Measurements from ENCODE around the gene NFIX.

DNA sequence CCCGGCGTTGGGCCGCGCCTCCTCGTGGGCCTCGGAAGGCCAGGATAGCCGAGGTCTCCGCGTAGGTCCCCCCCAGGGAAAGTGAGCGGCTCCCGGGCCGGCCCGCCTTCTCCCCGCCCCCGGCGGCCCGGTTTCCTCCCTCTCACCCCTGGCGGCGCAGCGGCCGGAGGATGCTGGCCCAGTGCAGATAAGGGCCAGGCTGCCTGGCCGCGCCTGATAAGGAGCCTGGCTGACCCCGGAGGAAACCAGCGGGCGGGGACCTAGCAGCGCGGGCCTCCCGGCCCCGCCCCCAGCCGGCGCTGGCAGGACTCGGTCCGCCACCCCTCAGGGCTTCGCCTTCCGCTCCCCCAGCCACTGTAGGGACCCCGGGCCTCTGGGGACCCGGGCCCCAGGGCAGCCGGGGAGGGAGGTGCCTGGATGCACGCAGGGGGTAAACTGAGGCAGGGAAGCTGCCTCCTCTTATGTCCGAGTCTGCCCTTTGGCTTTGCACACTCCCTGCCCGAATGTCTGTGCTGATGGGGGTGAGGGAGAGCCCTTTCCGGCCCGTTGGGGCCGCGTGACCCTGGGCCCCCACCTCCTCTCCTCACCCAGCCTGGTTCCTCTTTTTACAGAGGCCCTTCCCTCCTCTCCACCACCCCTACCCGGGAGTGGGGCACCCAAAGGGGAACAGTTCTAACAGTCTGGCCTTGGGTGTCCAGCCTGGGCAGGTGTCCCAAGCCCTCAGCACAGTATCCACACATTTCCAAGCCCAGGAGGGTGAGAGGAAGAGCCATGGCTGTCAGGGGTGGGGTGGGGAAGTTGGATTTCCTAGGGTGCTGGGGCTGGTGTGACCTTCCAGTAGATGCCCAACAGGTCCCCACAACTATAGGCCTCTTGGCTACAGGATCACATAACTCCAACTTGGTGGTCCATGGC, 107.6 kb downstream of the NFIX start, which contains the start of gene LYL1:
- TF ChIP-seq, protein P1, sequence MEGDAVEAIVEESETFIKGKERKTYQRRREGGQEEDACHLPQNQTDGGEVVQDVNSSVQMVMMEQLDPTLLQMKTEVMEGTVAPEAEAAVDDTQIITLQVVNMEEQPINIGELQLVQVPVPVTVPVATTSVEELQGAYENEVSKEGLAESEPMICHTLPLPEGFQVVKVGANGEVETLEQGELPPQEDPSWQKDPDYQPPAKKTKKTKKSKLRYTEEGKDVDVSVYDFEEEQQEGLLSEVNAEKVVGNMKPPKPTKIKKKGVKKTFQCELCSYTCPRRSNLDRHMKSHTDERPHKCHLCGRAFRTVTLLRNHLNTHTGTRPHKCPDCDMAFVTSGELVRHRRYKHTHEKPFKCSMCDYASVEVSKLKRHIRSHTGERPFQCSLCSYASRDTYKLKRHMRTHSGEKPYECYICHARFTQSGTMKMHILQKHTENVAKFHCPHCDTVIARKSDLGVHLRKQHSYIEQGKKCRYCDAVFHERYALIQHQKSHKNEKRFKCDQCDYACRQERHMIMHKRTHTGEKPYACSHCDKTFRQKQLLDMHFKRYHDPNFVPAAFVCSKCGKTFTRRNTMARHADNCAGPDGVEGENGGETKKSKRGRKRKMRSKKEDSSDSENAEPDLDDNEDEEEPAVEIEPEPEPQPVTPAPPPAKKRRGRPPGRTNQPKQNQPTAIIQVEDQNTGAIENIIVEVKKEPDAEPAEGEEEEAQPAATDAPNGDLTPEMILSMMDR (IDR thresholded peaks at IDR 0.05), result no peak
- TF ChIP-seq POLR2A (IDR thresholded peaks at IDR 0.05; ENCODE audit: low read depth) (no peak), POLR2AphosphoS5 (IDR thresholded peaks at IDR 0.05) (peak; percentile 72 to 77)
